PC-9 (cell line): ENCODE results near the gene SGIP1.

Source experiments
- EZH2 ChIP-seq: fragments of 200-600 bp; sonication (generic); IDR thresholded peaks from 2 replicates; pipeline ENCODE4 v1.8.0; 2017; ENCODE audit warnings: antibody characterized with exemption, low read depth
- TF ChIP-seq, protein P1 (sequence below): fragments of 200-600 bp; sonication (generic); conservative IDR thresholded peaks from 2 replicates; pipeline ENCODE4 v1.6.1; 2017; ENCODE audit warnings: mixed run types, antibody characterized with exemption, mild to moderate bottlenecking, moderate library complexity

DNA sequence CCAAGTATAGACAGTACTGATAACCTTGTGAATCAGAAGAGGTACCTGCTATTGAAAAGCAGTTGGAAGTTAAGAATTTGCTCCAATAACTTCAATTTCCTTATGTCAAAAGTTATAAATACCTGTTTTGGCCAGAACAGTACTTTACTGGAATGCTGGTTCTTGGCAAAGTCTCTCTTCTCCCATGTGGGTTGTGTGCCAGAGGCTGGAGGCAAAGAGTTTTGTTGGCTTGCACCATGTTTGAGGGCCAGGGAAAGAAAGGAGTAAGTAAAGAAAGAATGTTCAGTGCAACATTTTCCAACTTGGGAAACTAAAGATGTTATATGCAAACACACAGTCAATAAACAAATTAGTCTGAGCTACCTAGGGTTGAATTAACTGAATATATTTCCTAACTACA, 151.3 kb downstream of the SGIP1 start:
- TF ChIP-seq, protein P1, sequence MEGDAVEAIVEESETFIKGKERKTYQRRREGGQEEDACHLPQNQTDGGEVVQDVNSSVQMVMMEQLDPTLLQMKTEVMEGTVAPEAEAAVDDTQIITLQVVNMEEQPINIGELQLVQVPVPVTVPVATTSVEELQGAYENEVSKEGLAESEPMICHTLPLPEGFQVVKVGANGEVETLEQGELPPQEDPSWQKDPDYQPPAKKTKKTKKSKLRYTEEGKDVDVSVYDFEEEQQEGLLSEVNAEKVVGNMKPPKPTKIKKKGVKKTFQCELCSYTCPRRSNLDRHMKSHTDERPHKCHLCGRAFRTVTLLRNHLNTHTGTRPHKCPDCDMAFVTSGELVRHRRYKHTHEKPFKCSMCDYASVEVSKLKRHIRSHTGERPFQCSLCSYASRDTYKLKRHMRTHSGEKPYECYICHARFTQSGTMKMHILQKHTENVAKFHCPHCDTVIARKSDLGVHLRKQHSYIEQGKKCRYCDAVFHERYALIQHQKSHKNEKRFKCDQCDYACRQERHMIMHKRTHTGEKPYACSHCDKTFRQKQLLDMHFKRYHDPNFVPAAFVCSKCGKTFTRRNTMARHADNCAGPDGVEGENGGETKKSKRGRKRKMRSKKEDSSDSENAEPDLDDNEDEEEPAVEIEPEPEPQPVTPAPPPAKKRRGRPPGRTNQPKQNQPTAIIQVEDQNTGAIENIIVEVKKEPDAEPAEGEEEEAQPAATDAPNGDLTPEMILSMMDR = no peak
- TF ChIP-seq EZH2 = no peak
